ENCODE results near the gene EVI5.
"Not testable (repeated sequence)": the region's sequence is repeated elsewhere in the genome, so short reads cannot be mapped to it uniquely, and the experiment has no call there.

EVI5 gene

GRCh38 chr1:92754719-92755050 lies 30.2 kb downstream of the EVI5 start:
- Histone ChIP-seq H3K9me3 (ENCODE audit: low read length) (peaks cover 3% of the 10 kb centered on the region), H3K27me3 (ENCODE audit: insufficient read depth, low read length) (no peaks in the 10 kb centered on the region), H2AFZ (ENCODE audit: low read depth, low read length) (no peak overlapping the region), H3K36me3 (ENCODE audit: insufficient read depth, low read length) (no peaks in the 10 kb centered on the region), H3K4me3 (ENCODE audit: low read length) (no peak overlapping the region), H3K4me1 (ENCODE audit: insufficient read depth, low read length) (no peaks in the 10 kb centered on the region)

- Histone ChIP-seq H2AFZ (ENCODE audit: low read depth, low read length) (no peak overlapping the region), H3K4me3 (ENCODE audit: low read length) (no peak overlapping the region), H3K36me3 (ENCODE audit: insufficient read depth, low read length) (no peaks in the 10 kb centered on the region), H3K9me3 (ENCODE audit: low read length) (peaks cover 3% of the 10 kb centered on the region), H3K4me1 (ENCODE audit: insufficient read depth, low read length) (no peaks in the 10 kb centered on the region), H3K27me3 (ENCODE audit: insufficient read depth, low read length) (no peaks in the 10 kb centered on the region)
These were observed 30.7 kb downstream of the EVI5 start for GRCh38 chr1:92754000-92754718.

GRCh38 chr1:92752719-92753118 lies 32.2 kb downstream of the EVI5 start:
- Histone ChIP-seq H3K4me3 (ENCODE audit: low read length) (no peak overlapping the region), H3K4me1 (ENCODE audit: insufficient read depth, low read length) (no peaks in the 10 kb centered on the region), H3K27me3 (ENCODE audit: insufficient read depth, low read length) (no peaks in the 10 kb centered on the region), H3K9me3 (ENCODE audit: low read length) (peaks cover 3% of the 10 kb centered on the region), H3K36me3 (ENCODE audit: insufficient read depth, low read length) (no peaks in the 10 kb centered on the region), H2AFZ (ENCODE audit: low read depth, low read length) (no peak overlapping the region)

GRCh38 chr1:92749024-92749634 lies 35.8 kb downstream of the EVI5 start:
- Histone ChIP-seq H3K9me3 (ENCODE audit: low read length) (no peaks in the 10 kb centered on the region), H3K36me3 (ENCODE audit: insufficient read depth, low read length) (peaks cover 5% of the 10 kb centered on the region), H3K4me1 (ENCODE audit: insufficient read depth, low read length) (no peaks in the 10 kb centered on the region), H3K27me3 (ENCODE audit: insufficient read depth, low read length) (no peaks in the 10 kb centered on the region), H2AFZ (ENCODE audit: low read depth, low read length) (no peak overlapping the region), H3K4me3 (ENCODE audit: low read length) (no peak overlapping the region)

- Histone ChIP-seq H3K9me3 (ENCODE audit: low read length) (no peaks in the 10 kb centered on the region), H3K4me3 (ENCODE audit: low read length) (no peak overlapping the region), H3K4me1 (ENCODE audit: insufficient read depth, low read length) (no peaks in the 10 kb centered on the region), H3K27me3 (ENCODE audit: insufficient read depth, low read length) (no peaks in the 10 kb centered on the region), H2AFZ (ENCODE audit: low read depth, low read length) (no peak overlapping the region), H3K36me3 (ENCODE audit: insufficient read depth, low read length) (peaks cover 5% of the 10 kb centered on the region)
These were observed 36.8 kb downstream of the EVI5 start for GRCh38 chr1:92748138-92748537.

- H3K36me3 ChIP-seq (ENCODE audit: insufficient read depth, low read length), result peaks cover 5% of the 10 kb centered on the region
- H3K27me3 ChIP-seq (ENCODE audit: insufficient read depth, low read length), result no peaks in the 10 kb centered on the region
- H3K9me3 ChIP-seq (ENCODE audit: low read length), result no peaks in the 10 kb centered on the region
- no peaks in the 10 kb centered on the region for H3K4me1 ChIP-seq (ENCODE audit: insufficient read depth, low read length)
- H2AFZ ChIP-seq (ENCODE audit: low read depth, low read length), result no peak overlapping the region
- H3K4me3 ChIP-seq (ENCODE audit: low read length), result no peak overlapping the region
These were observed 37.2 kb downstream of the EVI5 start for GRCh38 chr1:92747735-92748134.

GRCh38 chr1:92746255-92746654 lies 38.7 kb downstream of the EVI5 start:
- not testable (repeated sequence) for H3K4me1 ChIP-seq (ENCODE audit: insufficient read depth, low read length); H3K36me3 ChIP-seq (ENCODE audit: insufficient read depth, low read length); H2AFZ ChIP-seq (ENCODE audit: low read depth, low read length); H3K9me3 ChIP-seq (ENCODE audit: low read length); H3K4me3 ChIP-seq (ENCODE audit: low read length); H3K27me3 ChIP-seq (ENCODE audit: insufficient read depth, low read length)

GRCh38 chr1:92743221-92743620 lies 41.7 kb downstream of the EVI5 start:
- peaks cover 5% of the 10 kb centered on the region for H3K36me3 ChIP-seq (ENCODE audit: insufficient read depth, low read length)
- H2AFZ ChIP-seq (ENCODE audit: low read depth, low read length), result no peak overlapping the region
- no peaks in the 10 kb centered on the region for H3K9me3 ChIP-seq (ENCODE audit: low read length)
- no peaks in the 10 kb centered on the region for H3K27me3 ChIP-seq (ENCODE audit: insufficient read depth, low read length)
- no peak overlapping the region for H3K4me3 ChIP-seq (ENCODE audit: low read length)
- H3K4me1 ChIP-seq (ENCODE audit: insufficient read depth, low read length), result no peaks in the 10 kb centered on the region

- no peaks in the 10 kb centered on the region for H3K27me3 ChIP-seq (ENCODE audit: insufficient read depth, low read length)
- no peaks in the 10 kb centered on the region for H3K9me3 ChIP-seq (ENCODE audit: low read length)
- no peaks in the 10 kb centered on the region for H3K36me3 ChIP-seq (ENCODE audit: insufficient read depth, low read length)
- no peaks in the 10 kb centered on the region for H3K4me1 ChIP-seq (ENCODE audit: insufficient read depth, low read length)
- no peak overlapping the region for H2AFZ ChIP-seq (ENCODE audit: low read depth, low read length)
- no peak overlapping the region for H3K4me3 ChIP-seq (ENCODE audit: low read length)
These were observed 45.0 kb downstream of the EVI5 start for GRCh38 chr1:92739669-92740524.

GRCh38 chr1:92736395-92736794 lies 48.5 kb downstream of the EVI5 start:
- no peaks in the 10 kb centered on the region for H3K4me1 ChIP-seq (ENCODE audit: insufficient read depth, low read length)
- no peaks in the 10 kb centered on the region for H3K27me3 ChIP-seq (ENCODE audit: insufficient read depth, low read length)
- no peaks in the 10 kb centered on the region for H3K9me3 ChIP-seq (ENCODE audit: low read length)
- no peaks in the 10 kb centered on the region for H3K36me3 ChIP-seq (ENCODE audit: insufficient read depth, low read length)
- no peak overlapping the region for H3K4me3 ChIP-seq (ENCODE audit: low read length)
- no peak overlapping the region for H2AFZ ChIP-seq (ENCODE audit: low read depth, low read length)

- Histone ChIP-seq H3K4me1 (ENCODE audit: insufficient read depth, low read length) (no peaks in the 10 kb centered on the region), H3K4me3 (ENCODE audit: low read length) (no peak overlapping the region), H3K36me3 (ENCODE audit: insufficient read depth, low read length) (no peaks in the 10 kb centered on the region), H2AFZ (ENCODE audit: low read depth, low read length) (no peak overlapping the region), H3K27me3 (ENCODE audit: insufficient read depth, low read length) (no peaks in the 10 kb centered on the region), H3K9me3 (ENCODE audit: low read length) (no peaks in the 10 kb centered on the region)
These were observed 54.4 kb downstream of the EVI5 start for GRCh38 chr1:92730476-92730875.

- Histone ChIP-seq H3K9me3 (ENCODE audit: low read length) (no peaks in the 10 kb centered on the region), H3K36me3 (ENCODE audit: insufficient read depth, low read length) (no peaks in the 10 kb centered on the region), H3K27me3 (ENCODE audit: insufficient read depth, low read length) (no peaks in the 10 kb centered on the region), H3K4me1 (ENCODE audit: insufficient read depth, low read length) (no peaks in the 10 kb centered on the region), H2AFZ (ENCODE audit: low read depth, low read length) (no peak overlapping the region), H3K4me3 (ENCODE audit: low read length) (no peak overlapping the region)
These were observed 56.2 kb downstream of the EVI5 start for GRCh38 chr1:92728697-92729096.

- H3K4me1 ChIP-seq (ENCODE audit: insufficient read depth, low read length); H3K9me3 ChIP-seq (ENCODE audit: low read length); H3K4me3 ChIP-seq (ENCODE audit: low read length); H2AFZ ChIP-seq (ENCODE audit: low read depth, low read length); H3K27me3 ChIP-seq (ENCODE audit: insufficient read depth, low read length); H3K36me3 ChIP-seq (ENCODE audit: insufficient read depth, low read length): not testable (repeated sequence)
These were observed 61.2 kb downstream of the EVI5 start for GRCh38 chr1:92723713-92724112.
